WTC11 (cell line): Measurements from ENCODE around the gene CLN3. TPM values are rescaled to one million over a fixed set of nuclear protein-coding genes. Genes with fewer than 3 reads are reported as not detected.

Experiments
- ATAC-seq: fragments of 200-7000 bp; cut with Tn5 transposase; 2 replicates; pipeline ENCODE4 v1.10.0; 2021; ENCODE audit warnings: mild to moderate bottlenecking, moderate library complexity
- CTCF ChIA-PET: fragments of 300-600 bp; sonication (Branson Sonifier 250); formaldehyde crosslinking; loops from one replicate; lab custom pipeline; 2021; ENCODE audit warnings: antibody characterized with exemption; lab: Charles Lee
- POLR2A ChIA-PET: fragments of 350-600 bp; sonication (Branson Sonifier 250); formaldehyde crosslinking; loops from one replicate; lab custom pipeline; 2021; ENCODE audit warnings: antibody characterized with exemption; lab: Charles Lee
- DNase-seq: peaks from one replicate; pipeline ENCODE4 v3.0.0; 2021; ENCODE audit warnings: low spot score
- H3K27ac Mint-ChIP-seq: 2 replicates; pipeline ENCODE4 v1.8.0; 2021; ENCODE audit warnings: mixed read lengths
- H3K27me3 Mint-ChIP-seq: 2 replicates; pipeline ENCODE4 v1.8.0; 2021; ENCODE audit warnings: low read depth, mild to moderate bottlenecking, moderate library complexity, mixed read lengths
- H3K36me3 Mint-ChIP-seq: 2 replicates; pipeline ENCODE4 v1.8.0; 2021; ENCODE audit warnings: mixed read lengths
- H3K4me1 Mint-ChIP-seq: 2 replicates; pipeline ENCODE4 v1.8.0; 2022; ENCODE audit warnings: mixed read lengths
- H3K4me3 Mint-ChIP-seq: 2 replicates; pipeline ENCODE4 v1.8.0; 2021; ENCODE audit warnings: mild to moderate bottlenecking, moderate library complexity, mixed read lengths
- H3K9me3 Mint-ChIP-seq: 2 replicates; pipeline ENCODE4 v1.8.0; 2021; ENCODE audit warnings: mixed read lengths
- ATF6 ChIP-seq: sonication (generic); formaldehyde crosslinking; IDR thresholded peaks from 2 replicates; pipeline ENCODE4 v1.8.1; 2023; ENCODE audit warnings: mild to moderate bottlenecking, missing genetic modification reagents
- CDX4 ChIP-seq: fragments of 250-450 bp; sonication (Bioruptor Pico); IDR thresholded peaks from 2 replicates; pipeline ENCODE4 v1.9.0; 2021; ENCODE audit warnings: moderate library complexity, mild to moderate bottlenecking, inconsistent platforms, borderline replicate concordance
- CREB1 ChIP-seq: sonication (generic); formaldehyde crosslinking; IDR thresholded peaks from 2 replicates; pipeline ENCODE4 v1.8.0; 2023; ENCODE audit warnings: mild to moderate bottlenecking, missing genetic modification reagents
- ESRRA ChIP-seq: sonication (generic); formaldehyde crosslinking; IDR thresholded peaks from 2 replicates; pipeline ENCODE4 v1.8.1; 2022; ENCODE audit warnings: mild to moderate bottlenecking, missing genetic modification reagents, borderline replicate concordance
- HMGXB4 ChIP-seq: sonication (generic); formaldehyde crosslinking; IDR thresholded peaks from 2 replicates; pipeline ENCODE4 v1.8.1; 2023; ENCODE audit warnings: mild to moderate bottlenecking, moderate library complexity, missing genetic modification reagents
- IRF2 ChIP-seq: sonication (generic); formaldehyde crosslinking; IDR thresholded peaks from 2 replicates; pipeline ENCODE4 v1.8.0; 2022; ENCODE audit warnings: low read depth, missing genetic modification reagents, borderline replicate concordance
- MLX ChIP-seq: sonication (generic); formaldehyde crosslinking; IDR thresholded peaks from 2 replicates; pipeline ENCODE4 v1.8.1; 2023; ENCODE audit warnings: mild to moderate bottlenecking, missing genetic modification reagents, moderate library complexity
- MYBL2 ChIP-seq: sonication (generic); formaldehyde crosslinking; IDR thresholded peaks from 2 replicates; pipeline ENCODE4 v1.8.1; 2023; ENCODE audit warnings: mild to moderate bottlenecking, moderate library complexity, missing genetic modification reagents
- NR2C2 ChIP-seq: sonication (generic); formaldehyde crosslinking; IDR thresholded peaks from 2 replicates; pipeline ENCODE4 v1.8.0; 2022; ENCODE audit warnings: mild to moderate bottlenecking, missing genetic modification reagents
- OVOL2 ChIP-seq: fragments of 250-450 bp; sonication (Bioruptor Pico); IDR thresholded peaks from 2 replicates; pipeline ENCODE4 v1.9.0; 2021; ENCODE audit warnings: mild to moderate bottlenecking, borderline replicate concordance
- PRRX2 ChIP-seq: fragments of 250-450 bp; sonication (Bioruptor Pico); IDR thresholded peaks from 2 replicates; pipeline ENCODE4 v1.8.0; 2021; ENCODE audit warnings: mild to moderate bottlenecking
- SMAD4 ChIP-seq: sonication (generic); formaldehyde crosslinking; IDR thresholded peaks from 2 replicates; pipeline ENCODE4 v1.8.0; 2022; ENCODE audit warnings: mild to moderate bottlenecking, missing genetic modification reagents
- ZBTB21 ChIP-seq: sonication (generic); formaldehyde crosslinking; IDR thresholded peaks from 2 replicates; pipeline ENCODE4 v1.8.1; 2023; ENCODE audit warnings: mild to moderate bottlenecking, missing genetic modification reagents, borderline replicate concordance
- total RNA-seq: library from RNA; stranded (reverse); gene quantifications from 3 replicates; pipeline ENCODE4 v1.2.3, GENCODE V29; 2021
- TF ChIP-seq, protein P1 (sequence below): sonication (generic); formaldehyde crosslinking; IDR thresholded peaks from 2 replicates; pipeline ENCODE4 v1.8.1; 2022; ENCODE audit warnings: missing genetic modification reagents, borderline replicate concordance

CLN3 gene
- total RNA-seq, 1 experiment from 2014 or later = 23.9 TPM

- Mint-ChIP-seq H3K4me1 (no peaks in the 10 kb centered on the region), H3K4me3 (no peak overlapping the region), H3K27me3 (no peaks in the 10 kb centered on the region; the same call in 1 of the 2 replicates), H3K9me3 (peaks cover 8% of the 10 kb centered on the region; the same call in 1 of the 2 replicates), H3K27ac (no peak overlapping the region), H3K36me3 (no peaks in the 10 kb centered on the region)
- ATAC-seq (no peak), DNase-seq (no peak)
- TF ChIP-seq SMAD4 = no peak
- no peak for TF ChIP-seq MYBL2 (CRISPR knock-in tag)
- no peak for TF ChIP-seq PRRX2 (CRISPR knock-in tag)
- no peak for TF ChIP-seq HMGXB4 (CRISPR knock-in tag)
- no peak for TF ChIP-seq OVOL2 (CRISPR knock-in tag)
- TF ChIP-seq CDX4 (CRISPR knock-in tag) = no peak
- TF ChIP-seq ATF6 (CRISPR knock-in tag) = no peak
- no peak for TF ChIP-seq IRF2 (CRISPR knock-in tag)
- CTCF ChIA-PET = interaction anchor here (1.5 kb wide), 1 partner anchor 17 kb away, joined by 3 read pairs; no protein-coding TSS in a partner anchor
- POLR2A ChIA-PET = no interaction called here
These were observed 28.8 kb upstream of the CLN3 start for GRCh38 chr16:28520672-28521071.

DNA sequence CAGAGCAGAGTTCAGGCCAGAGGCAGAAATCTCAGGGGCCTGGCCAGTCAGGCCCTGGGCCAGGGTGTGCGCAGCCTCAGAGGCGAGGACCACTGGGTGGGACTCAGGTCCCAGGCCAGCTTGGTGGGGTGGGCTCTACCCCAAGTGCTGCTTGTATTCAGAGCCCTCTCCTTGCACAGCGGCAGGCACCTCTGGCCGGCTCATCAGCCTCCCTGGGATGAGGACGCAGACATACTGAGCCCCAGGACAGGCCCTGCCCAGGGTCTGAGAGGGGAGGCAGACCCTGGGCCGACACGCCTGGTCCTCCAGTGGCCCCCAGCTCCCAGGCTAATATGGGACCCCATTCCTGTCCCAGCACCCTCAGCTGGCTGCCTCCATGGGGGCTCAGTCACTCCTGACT lies 22.4 kb upstream of the CLN3 start:
- POLR2A ChIA-PET = no interaction called here
- no peak for DNase-seq
- CTCF ChIA-PET = interaction anchor here (1.1 kb wide), 1 partner anchor 102 kb away, joined by 4 read pairs; no protein-coding TSS in a partner anchor
- H3K9me3 Mint-ChIP-seq = no peaks in the 10 kb centered on the region
- ATAC-seq = no peak
- H3K27me3 Mint-ChIP-seq = no peaks in the 10 kb centered on the region
- H3K36me3 Mint-ChIP-seq = no peaks in the 10 kb centered on the region
- H3K4me3 Mint-ChIP-seq = no peak overlapping the region
- H3K27ac Mint-ChIP-seq = no peak overlapping the region
- TF ChIP-seq NR2C2 (CRISPR knock-in tag) = no peak
- TF ChIP-seq, protein P1, sequence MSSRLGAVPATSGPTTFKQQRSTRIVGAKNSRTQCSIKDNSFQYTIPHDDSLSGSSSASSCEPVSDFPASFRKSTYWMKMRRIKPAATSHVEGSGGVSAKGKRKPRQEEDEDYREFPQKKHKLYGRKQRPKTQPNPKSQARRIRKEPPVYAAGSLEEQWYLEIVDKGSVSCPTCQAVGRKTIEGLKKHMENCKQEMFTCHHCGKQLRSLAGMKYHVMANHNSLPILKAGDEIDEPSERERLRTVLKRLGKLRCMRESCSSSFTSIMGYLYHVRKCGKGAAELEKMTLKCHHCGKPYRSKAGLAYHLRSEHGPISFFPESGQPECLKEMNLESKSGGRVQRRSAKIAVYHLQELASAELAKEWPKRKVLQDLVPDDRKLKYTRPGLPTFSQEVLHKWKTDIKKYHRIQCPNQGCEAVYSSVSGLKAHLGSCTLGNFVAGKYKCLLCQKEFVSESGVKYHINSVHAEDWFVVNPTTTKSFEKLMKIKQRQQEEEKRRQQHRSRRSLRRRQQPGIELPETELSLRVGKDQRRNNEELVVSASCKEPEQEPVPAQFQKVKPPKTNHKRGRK = no peak
- TF ChIP-seq ESRRA (CRISPR knock-in tag) = no peak
- no peak for TF ChIP-seq MYBL2 (CRISPR knock-in tag)
- TF ChIP-seq HMGXB4 (CRISPR knock-in tag) = no peak
- TF ChIP-seq CREB1 = no peak
- no peak for TF ChIP-seq ZBTB21 (CRISPR knock-in tag)
- TF ChIP-seq MLX = no peak
- H3K4me1 Mint-ChIP-seq = 0 out of 2 replicates have a peak, but pooled peaks cover 3% of the 10 kb centered on the region
